Esophagus squamous epithelium (tissue), 5 donors: ENCODE results near the gene DAB2IP. TPM values are rescaled to one million over a fixed set of nuclear protein-coding genes. Genes with fewer than 3 reads are reported as not detected.

Experiments used
- DNase-seq: peaks from one replicate; lab custom pipeline; 2025; lab: John Stamatoyannopoulos, UW
- H3K27ac ChIP-seq, 4 donors: fragments of 200-600 bp; sonication (generic); one replicate each; pipeline ENCODE4 v1.5.1; 2016 to 2019; ENCODE audit warnings: mild to moderate bottlenecking in 1 of 4
- H3K27me3 ChIP-seq, 4 donors: fragments of 200-600 bp; sonication (generic); 1 replicate in 3 of 4; 2 replicates in 1 of 4; pipeline versions ENCODE4 v1.5.1 to v1.6.0; 2017 to 2021; ENCODE audit warnings: antibody characterized with exemption in 1 of 4
- H3K36me3 ChIP-seq, 3 donors: fragments of 200-600 bp; sonication (generic); one replicate each; pipeline ENCODE4 v1.5.1; 2016 to 2019
- H3K4me1 ChIP-seq, 3 donors: fragments of 200-600 bp; sonication (generic); one replicate each; pipeline ENCODE4 v1.5.1; 2017 to 2019
- H3K4me3 ChIP-seq, 4 donors: fragments of 200-600 bp; sonication (generic); 1 replicate in 3 of 4; 2 replicates in 1 of 4; pipeline ENCODE4 v1.5.1; 2016 to 2019; ENCODE audit warnings: mild to moderate bottlenecking in 2 of 4, moderate library complexity in 1 of 4
- H3K9me3 ChIP-seq, 3 donors: fragments of 200-600 bp; sonication (generic); one replicate each; pipeline ENCODE4 v1.5.1; 2016 to 2019
- POLR2A ChIP-seq, 4 donors: fragments of 450-650 bp; IDR thresholded peaks; one replicate each; pipeline ENCODE4 v1.6.1; 2017; ENCODE audit warnings: antibody characterized with exemption in 4 of 4, mild to moderate bottlenecking in 4 of 4, moderate library complexity in 3 of 4
- WGBS, 2 donors: methylation state at CpG; one replicate each; pipeline ENCODE4 v1.1.5; 2018; 5-methylcytosine and 5-hydroxymethylcytosine counted together
- intact Hi-C: fragments of 100-400 bp; cut with DNase I; formaldehyde crosslinking; loops from one replicate; pipeline ENCODE4 v1.15.0; 2022
- total RNA-seq, 4 donors: library from RNA; depleted of rRNA; stranded (reverse); fragments of >200 nt; gene quantifications; one replicate each; pipeline ENCODE4 v1.1.0, GENCODE V29; 2016
- TF ChIP-seq, protein P1 (sequence below), 6 experiments: fragments of 450-650 bp in 4 of 6; fragments of 200-600 bp in 2 of 6; sonication (generic) in 2 of 6; IDR thresholded peaks; one replicate each; pipeline ENCODE4 v1.5.1; 2016 to 2019; ENCODE audit warnings: antibody characterized with exemption in 6 of 6, mild to moderate bottlenecking in 4 of 6, moderate library complexity in 4 of 6
- donor health status: DM: yes; HTN: yes; CAD: no.

Gene DAB2IP
- total RNA-seq, 4 donors from 2014 or later: 28.3 to 48.8 (median 38.1) TPM

DNA sequence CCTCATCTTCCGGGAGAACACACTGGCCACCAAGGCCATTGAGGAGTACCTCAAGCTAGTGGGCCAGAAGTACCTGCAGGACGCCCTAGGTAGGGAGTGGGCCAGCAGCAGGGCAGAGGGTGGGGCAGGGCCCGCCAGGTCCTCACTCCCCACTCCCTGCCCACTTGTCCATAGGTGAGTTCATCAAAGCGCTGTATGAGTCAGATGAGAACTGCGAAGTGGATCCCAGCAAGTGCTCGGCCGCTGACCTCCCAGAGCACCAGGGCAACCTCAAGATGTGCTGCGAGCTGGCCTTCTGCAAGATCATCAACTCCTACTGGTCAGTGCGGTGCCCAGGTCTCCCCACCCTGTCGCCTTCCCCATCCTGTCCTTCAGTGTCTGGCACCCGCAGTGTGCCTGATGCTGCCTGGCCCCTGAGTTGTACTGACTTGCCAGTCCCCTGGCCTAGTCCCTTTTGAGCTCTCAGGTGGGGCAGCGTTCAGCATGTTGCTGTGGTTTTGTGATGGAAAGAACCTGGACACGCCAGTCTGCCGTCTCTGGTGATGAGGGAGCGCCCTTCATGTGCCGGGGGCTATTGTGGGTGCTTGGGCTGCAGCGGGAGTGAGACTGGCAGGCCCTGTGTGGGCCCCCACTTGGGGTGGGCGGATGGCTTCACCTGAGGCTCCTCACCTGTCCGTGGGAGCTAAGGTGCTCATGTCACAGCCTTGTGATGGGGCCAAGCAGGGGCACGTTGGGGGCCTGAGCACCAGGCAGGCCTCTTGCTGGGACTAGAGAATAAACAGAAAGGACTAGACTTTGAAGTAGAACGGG lies 112.3 kb downstream of the DAB2IP start:
- 60 to 85% methylated on average over 1 to 14 of the region's 21 CpGs for WGBS, 2 donors
- no peaks in the 10 kb centered on the region for H3K27me3 ChIP-seq
- H3K9me3 ChIP-seq: no peaks in the 10 kb centered on the region
- H3K4me3 ChIP-seq: no peak overlapping the region
- H3K36me3 ChIP-seq: peaks cover 41 to 100% (median 59%) of the 10 kb centered on the region in 3 donors
- H3K27ac ChIP-seq: peak overlapping the region in 1 of 4 donors; percentile 62
- peaks cover 10 to 33% (median 16%) of the 10 kb centered on the region in 3 donors for H3K4me1 ChIP-seq
- TF ChIP-seq, protein P1, sequence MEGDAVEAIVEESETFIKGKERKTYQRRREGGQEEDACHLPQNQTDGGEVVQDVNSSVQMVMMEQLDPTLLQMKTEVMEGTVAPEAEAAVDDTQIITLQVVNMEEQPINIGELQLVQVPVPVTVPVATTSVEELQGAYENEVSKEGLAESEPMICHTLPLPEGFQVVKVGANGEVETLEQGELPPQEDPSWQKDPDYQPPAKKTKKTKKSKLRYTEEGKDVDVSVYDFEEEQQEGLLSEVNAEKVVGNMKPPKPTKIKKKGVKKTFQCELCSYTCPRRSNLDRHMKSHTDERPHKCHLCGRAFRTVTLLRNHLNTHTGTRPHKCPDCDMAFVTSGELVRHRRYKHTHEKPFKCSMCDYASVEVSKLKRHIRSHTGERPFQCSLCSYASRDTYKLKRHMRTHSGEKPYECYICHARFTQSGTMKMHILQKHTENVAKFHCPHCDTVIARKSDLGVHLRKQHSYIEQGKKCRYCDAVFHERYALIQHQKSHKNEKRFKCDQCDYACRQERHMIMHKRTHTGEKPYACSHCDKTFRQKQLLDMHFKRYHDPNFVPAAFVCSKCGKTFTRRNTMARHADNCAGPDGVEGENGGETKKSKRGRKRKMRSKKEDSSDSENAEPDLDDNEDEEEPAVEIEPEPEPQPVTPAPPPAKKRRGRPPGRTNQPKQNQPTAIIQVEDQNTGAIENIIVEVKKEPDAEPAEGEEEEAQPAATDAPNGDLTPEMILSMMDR (IDR thresholded peaks at IDR 0.05): no peak
- TF ChIP-seq POLR2A (IDR thresholded peaks at IDR 0.05): no peak
- no peak for DNase-seq
- intact Hi-C loops: no loop called here

DNA sequence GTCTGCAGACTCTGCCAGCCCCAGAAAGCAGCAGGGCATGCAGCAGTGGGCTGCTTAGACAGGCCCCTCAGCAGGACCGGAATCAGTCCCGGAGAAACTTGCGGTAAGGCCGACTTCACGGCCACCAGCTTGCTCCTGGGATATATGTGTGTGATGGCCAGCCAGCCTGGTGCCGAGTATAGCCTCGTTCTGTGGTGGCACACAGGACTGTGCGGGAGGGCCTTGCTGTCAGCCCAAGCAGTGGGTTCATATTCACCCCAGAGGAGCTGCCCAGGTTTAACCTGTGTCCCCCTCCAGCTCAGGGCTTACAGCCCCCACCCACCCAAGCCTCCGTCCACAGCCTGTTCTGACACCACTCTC lies 112.9 kb downstream of the DAB2IP start:
- TF ChIP-seq, protein P1 (IDR thresholded peaks at IDR 0.05): no peak
- no peak for TF ChIP-seq POLR2A (IDR thresholded peaks at IDR 0.05)
- Histone ChIP-seq H3K27ac (peak overlapping the region in 3 of 4 donors; percentile 52 to 62 (median 61)), H3K9me3 (no peaks in the 10 kb centered on the region), H3K4me3 (no peak overlapping the region), H3K36me3 (peaks cover 38 to 100% (median 56%) of the 10 kb centered on the region in 3 donors), H3K27me3 (no peaks in the 10 kb centered on the region), H3K4me1 (peaks cover 10 to 33% (median 16%) of the 10 kb centered on the region in 3 donors)
- WGBS, 2 donors: 84 to 91% methylated on average over 2 to 4 of the region's 9 CpGs
- DNase-seq: no peak
- intact Hi-C loops: no loop called here

DNA sequence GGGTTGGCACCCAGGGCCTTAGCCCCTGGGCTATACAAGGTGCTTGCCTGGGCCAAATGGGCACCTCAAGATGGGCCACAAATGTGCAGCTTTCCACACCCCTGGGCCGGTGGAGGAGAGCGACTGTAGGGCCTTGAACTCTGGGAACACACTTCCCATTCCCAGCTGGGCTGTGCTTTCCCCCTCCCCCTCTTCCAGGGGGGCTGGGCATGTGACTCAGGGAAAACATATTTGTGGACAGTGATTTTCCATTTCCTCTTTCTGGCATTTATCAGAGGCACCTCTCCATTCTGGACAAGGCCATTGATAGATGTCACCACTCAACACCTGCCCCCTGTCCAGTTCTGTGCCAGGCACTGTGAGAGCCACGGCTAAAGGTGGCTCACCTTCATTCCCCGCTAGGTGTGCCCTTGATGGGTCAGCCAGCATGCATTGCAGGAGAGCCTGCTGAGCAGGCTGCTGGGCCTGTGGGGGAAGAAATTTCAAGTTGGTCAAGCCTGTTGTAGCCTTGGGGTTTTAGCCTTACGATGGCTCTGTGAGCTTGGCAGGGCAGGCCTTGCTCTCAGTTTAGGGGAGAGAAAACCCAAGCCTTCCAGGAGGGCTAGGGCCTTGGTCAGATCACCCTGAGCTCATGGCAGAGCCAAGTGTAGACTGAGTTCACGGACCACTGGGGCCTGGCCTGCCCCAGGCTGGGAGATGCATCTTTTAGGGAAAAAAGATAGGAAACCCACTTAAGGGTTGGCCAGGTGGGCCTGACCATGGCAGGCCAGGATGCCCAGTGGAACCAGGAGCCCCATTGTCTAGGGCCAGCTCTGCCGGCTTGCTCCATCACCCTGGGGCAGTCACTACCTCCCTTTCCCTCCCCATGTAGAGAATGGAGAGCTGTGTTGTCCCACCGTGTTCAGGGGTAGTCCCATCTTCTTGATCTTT lies 113.9 kb downstream of the DAB2IP start:
- H3K4me3 ChIP-seq: no peak overlapping the region
- intact Hi-C loops: no loop called here
- H3K9me3 ChIP-seq: no peaks in the 10 kb centered on the region
- peaks cover 10 to 33% (median 16%) of the 10 kb centered on the region in 3 donors for H3K4me1 ChIP-seq
- DNase-seq: no peak
- peak overlapping the region; percentile 48 to 62 (median 56) for H3K27ac ChIP-seq
- 55 to 70% methylated on average over 6 of the region's 8 CpGs for WGBS, 2 donors
- H3K27me3 ChIP-seq: no peaks in the 10 kb centered on the region
- H3K36me3 ChIP-seq: peaks cover 32 to 100% (median 56%) of the 10 kb centered on the region in 3 donors
- no peak for TF ChIP-seq POLR2A (IDR thresholded peaks at IDR 0.05)
- TF ChIP-seq, protein P1 (IDR thresholded peaks at IDR 0.05): no peak

- Histone ChIP-seq H3K4me1 (peaks cover 10 to 36% (median 16%) of the 10 kb centered on the region in 3 donors), H3K27ac (peak overlapping the region in 1 of 4 donors; percentile 28), H3K36me3 (peaks cover 24 to 100% (median 58%) of the 10 kb centered on the region in 3 donors), H3K27me3 (no peaks in the 10 kb centered on the region), H3K9me3 (no peaks in the 10 kb centered on the region), H3K4me3 (no peak overlapping the region)
- DNase-seq: no peak
- TF ChIP-seq POLR2A (IDR thresholded peaks at IDR 0.05): no peak
- TF ChIP-seq, protein P1 (IDR thresholded peaks at IDR 0.05): no peak
- intact Hi-C loops: no loop called here
- 78 to 79% methylated on average over 6 to 12 of the region's 19 CpGs for WGBS, 2 donors
These were observed 114.7 kb downstream of the DAB2IP start for GRCh38 chr9:121766081-121766683.
